ENCODE measurements around the gene PPP4R4. TPM values are rescaled to one million over a fixed set of nuclear protein-coding genes. Genes with fewer than 3 reads are reported as not detected.
"Not testable (repeated sequence)": the region's sequence is repeated elsewhere in the genome, so short reads cannot be mapped to it uniquely, and the experiment has no call there.

The PPP4R4 gene
- total RNA-seq, 2 donors from 2014 or later: 0.22 to 0.75 TPM

DNA sequence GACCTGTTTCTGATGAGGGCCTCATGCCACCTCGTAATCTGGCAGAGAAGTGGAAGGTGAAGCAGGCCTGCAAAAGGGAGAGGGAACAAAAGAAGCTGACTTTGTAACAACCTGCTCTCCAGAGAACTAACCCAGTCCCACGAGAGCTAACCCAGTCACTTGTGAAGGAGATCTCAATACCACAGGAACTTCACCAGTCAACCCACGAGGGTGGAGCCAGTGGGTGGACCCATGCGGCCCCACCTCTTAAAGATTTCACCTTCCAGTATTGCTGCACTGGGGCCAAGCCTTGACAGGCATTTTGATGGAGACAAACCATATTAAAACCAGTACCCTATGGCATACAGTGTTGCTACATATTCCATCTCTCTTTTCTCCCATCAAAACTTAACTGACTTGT lies 63.9 kb downstream of the PPP4R4 start:
- H3K36me3 ChIP-seq: no peaks in the 10 kb centered on the region
- TF ChIP-seq, protein P1, sequence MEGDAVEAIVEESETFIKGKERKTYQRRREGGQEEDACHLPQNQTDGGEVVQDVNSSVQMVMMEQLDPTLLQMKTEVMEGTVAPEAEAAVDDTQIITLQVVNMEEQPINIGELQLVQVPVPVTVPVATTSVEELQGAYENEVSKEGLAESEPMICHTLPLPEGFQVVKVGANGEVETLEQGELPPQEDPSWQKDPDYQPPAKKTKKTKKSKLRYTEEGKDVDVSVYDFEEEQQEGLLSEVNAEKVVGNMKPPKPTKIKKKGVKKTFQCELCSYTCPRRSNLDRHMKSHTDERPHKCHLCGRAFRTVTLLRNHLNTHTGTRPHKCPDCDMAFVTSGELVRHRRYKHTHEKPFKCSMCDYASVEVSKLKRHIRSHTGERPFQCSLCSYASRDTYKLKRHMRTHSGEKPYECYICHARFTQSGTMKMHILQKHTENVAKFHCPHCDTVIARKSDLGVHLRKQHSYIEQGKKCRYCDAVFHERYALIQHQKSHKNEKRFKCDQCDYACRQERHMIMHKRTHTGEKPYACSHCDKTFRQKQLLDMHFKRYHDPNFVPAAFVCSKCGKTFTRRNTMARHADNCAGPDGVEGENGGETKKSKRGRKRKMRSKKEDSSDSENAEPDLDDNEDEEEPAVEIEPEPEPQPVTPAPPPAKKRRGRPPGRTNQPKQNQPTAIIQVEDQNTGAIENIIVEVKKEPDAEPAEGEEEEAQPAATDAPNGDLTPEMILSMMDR (IDR thresholded peaks at IDR 0.05): no peak
- no peak overlapping the region for H3K27ac ChIP-seq
- H3K4me3 ChIP-seq: no peak overlapping the region
- no peaks in the 10 kb centered on the region for H3K9me3 ChIP-seq
- no peaks in the 10 kb centered on the region for H3K27me3 ChIP-seq
- H3K4me1 ChIP-seq: no peaks in the 10 kb centered on the region
- no peak for DNase-seq (ENCODE audit: low spot score)

DNA sequence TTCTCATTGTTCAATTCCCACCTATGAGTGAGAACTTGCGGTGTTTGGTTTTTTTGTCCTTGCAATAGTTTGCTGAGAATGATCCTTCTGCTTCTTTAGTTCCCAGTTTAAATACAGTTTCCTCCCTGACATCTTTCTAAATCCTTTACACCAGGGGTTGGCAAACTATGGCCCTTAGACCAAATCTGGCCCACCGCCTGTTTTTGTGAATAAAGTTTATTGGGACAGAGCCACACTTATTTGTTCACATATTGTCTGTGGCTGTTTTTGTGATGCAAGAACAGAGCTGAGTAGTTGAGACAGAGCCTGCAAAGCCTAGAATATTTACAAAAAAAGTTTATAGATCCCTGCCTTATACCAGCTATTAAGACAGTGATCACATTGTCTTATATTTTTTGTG lies 65.3 kb downstream of the PPP4R4 start:
- Histone ChIP-seq H3K27ac (no peak overlapping the region), H3K4me1 (no peaks in the 10 kb centered on the region), H3K4me3 (no peak overlapping the region), H3K27me3 (no peaks in the 10 kb centered on the region), H3K9me3 (no peaks in the 10 kb centered on the region), H3K36me3 (no peaks in the 10 kb centered on the region)
- TF ChIP-seq, protein P1 (IDR thresholded peaks at IDR 0.05): no peak
- no peak for DNase-seq (ENCODE audit: low spot score)

GRCh38 chr14:94244182-94244581 lies 70.1 kb downstream of the PPP4R4 start:
- Histone ChIP-seq H3K27me3 (no peaks in the 10 kb centered on the region), H3K36me3 (no peaks in the 10 kb centered on the region), H3K4me1 (no peaks in the 10 kb centered on the region), H3K27ac (no peak overlapping the region), H3K9me3 (no peaks in the 10 kb centered on the region), H3K4me3 (no peak overlapping the region)
- DNase-seq (ENCODE audit: low spot score): no peak
- TF ChIP-seq, protein P1 (IDR thresholded peaks at IDR 0.05): no peak

DNA sequence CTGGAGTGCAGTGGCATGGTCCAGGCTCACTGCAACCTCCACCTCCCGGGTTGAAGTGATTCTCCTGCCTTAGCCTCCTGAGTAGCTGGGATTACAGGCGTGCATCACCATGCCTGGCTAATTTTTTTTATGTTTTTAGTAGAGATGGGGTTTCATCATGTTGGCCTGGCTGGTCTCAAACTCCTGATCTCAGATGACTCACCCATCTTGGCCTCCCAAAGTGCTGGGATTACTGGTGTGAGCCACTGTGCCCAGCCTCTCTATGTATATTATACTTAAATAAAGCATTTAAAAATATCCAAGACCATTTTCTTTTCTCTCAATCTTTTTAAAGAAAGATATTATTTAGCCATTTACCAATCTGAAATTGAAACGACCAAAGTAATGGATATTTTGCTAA lies 90.1 kb downstream of the PPP4R4 start:
- H3K27me3 ChIP-seq; H3K4me3 ChIP-seq; H3K27ac ChIP-seq; DNase-seq (ENCODE audit: low spot score); H3K36me3 ChIP-seq; H3K4me1 ChIP-seq: not testable (repeated sequence)
- peaks cover 0 to 20% of the 10 kb centered on the region in 2 donors for H3K9me3 ChIP-seq

GRCh38 chr14:94267352-94267751 lies 93.2 kb downstream of the PPP4R4 start:
- Histone ChIP-seq H3K9me3 (peaks cover 0 to 11% of the 10 kb centered on the region in 2 donors), H3K4me1 (no peaks in the 10 kb centered on the region), H3K27ac (no peak overlapping the region), H3K36me3 (no peaks in the 10 kb centered on the region), H3K27me3 (no peaks in the 10 kb centered on the region), H3K4me3 (no peak overlapping the region)
- DNase-seq (ENCODE audit: low spot score): no peak
- TF ChIP-seq, protein P1 (IDR thresholded peaks at IDR 0.05): no peak

DNA sequence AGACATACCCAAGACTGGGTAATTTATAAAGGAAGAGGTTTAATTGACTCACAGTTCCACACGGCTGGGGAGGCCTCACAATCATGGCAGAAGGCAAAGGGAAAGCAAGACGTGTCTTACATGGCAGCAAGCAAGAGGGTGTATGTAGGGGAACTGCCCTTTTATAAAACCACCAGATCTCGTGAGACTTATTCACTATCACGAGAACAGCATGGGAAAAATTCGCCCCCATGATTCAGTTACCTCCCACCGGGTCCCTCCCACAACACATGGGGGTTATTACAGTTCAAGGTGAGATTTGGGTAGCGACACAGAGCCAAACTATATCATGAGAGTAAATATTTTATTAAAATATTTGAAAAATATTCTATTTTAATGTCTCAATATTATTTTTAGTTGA lies 94.5 kb downstream of the PPP4R4 start:
- H3K4me3 ChIP-seq; H3K9me3 ChIP-seq; H3K27me3 ChIP-seq; H3K27ac ChIP-seq; H3K36me3 ChIP-seq; DNase-seq (ENCODE audit: low spot score); H3K4me1 ChIP-seq: not testable (repeated sequence)

DNA sequence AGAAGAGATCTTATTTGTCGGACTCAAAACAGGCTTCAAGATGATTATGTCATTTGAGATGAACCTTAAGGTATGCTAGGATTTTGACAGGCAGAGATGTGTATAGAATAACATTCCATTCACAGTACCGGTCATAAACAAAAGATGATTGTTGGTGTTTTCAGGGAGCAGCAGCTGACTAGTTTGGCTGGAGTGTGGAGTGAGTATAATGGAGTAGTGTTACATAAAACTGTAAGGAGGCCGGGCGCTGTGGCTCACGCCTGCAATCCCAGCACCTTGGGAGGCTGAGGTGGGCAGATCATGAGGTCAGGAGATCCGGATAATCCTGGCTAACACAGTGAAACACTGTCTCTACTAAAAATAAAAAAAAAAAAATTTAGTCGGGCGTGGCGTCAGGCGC lies 95.0 kb downstream of the PPP4R4 start:
- TF ChIP-seq, protein P1 (IDR thresholded peaks at IDR 0.05): no peak
- Histone ChIP-seq H3K27ac (no peak overlapping the region), H3K27me3 (no peaks in the 10 kb centered on the region), H3K9me3 (no peaks in the 10 kb centered on the region), H3K36me3 (no peaks in the 10 kb centered on the region), H3K4me1 (no peaks in the 10 kb centered on the region), H3K4me3 (no peak overlapping the region)
- no peak for DNase-seq (ENCODE audit: low spot score)

- H3K27me3 ChIP-seq; H3K36me3 ChIP-seq; H3K27ac ChIP-seq; DNase-seq (ENCODE audit: low spot score); H3K9me3 ChIP-seq; H3K4me3 ChIP-seq; H3K4me1 ChIP-seq: not testable (repeated sequence)
Measured at GRCh38 chr14:94276898-94277561, 102.9 kb downstream of the PPP4R4 start.
